ENCODE measurements around the gene KIF16B.
"Not testable (repeated sequence)": the region's sequence is repeated elsewhere in the genome, so short reads cannot be mapped to it uniquely, and the experiment has no call there.

- TF ChIP-seq POLR2AphosphoS5, GABPA (IDR thresholded peaks at IDR 0.05; ENCODE audit: low read depth): not testable (repeated sequence)
Measured at GRCh38 chr20:16596404-16596803, 23.2 kb upstream of the KIF16B start.
